ENCODE data around the gene GAS1.

Gene GAS1

DNA sequence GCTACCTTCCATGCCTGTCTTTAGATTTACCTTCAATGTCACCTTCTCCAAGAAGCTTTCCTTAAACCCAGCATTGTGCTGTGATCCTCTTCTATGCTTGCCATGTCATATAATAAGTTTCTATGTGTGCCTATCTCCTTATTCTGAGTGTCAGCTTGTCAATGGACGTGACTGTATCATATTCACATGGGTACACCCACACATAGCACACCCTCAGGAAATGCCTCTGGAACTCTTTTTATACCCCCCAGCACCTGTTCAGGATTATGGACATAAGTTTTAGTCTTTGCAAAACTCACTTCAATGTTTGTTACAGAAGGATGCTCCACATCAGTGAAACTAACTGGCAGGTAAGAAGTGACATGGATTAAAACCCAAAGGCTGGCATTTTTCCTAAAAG is 7.4 kb downstream of the GAS1 start:
- no peak for DNase-seq (ENCODE audit: low spot score)
- H3K27ac ChIP-seq = no peak overlapping the region
- TF ChIP-seq, protein P1, sequence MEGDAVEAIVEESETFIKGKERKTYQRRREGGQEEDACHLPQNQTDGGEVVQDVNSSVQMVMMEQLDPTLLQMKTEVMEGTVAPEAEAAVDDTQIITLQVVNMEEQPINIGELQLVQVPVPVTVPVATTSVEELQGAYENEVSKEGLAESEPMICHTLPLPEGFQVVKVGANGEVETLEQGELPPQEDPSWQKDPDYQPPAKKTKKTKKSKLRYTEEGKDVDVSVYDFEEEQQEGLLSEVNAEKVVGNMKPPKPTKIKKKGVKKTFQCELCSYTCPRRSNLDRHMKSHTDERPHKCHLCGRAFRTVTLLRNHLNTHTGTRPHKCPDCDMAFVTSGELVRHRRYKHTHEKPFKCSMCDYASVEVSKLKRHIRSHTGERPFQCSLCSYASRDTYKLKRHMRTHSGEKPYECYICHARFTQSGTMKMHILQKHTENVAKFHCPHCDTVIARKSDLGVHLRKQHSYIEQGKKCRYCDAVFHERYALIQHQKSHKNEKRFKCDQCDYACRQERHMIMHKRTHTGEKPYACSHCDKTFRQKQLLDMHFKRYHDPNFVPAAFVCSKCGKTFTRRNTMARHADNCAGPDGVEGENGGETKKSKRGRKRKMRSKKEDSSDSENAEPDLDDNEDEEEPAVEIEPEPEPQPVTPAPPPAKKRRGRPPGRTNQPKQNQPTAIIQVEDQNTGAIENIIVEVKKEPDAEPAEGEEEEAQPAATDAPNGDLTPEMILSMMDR (conservative IDR thresholded peaks at IDR 0.05; ENCODE audit: low read depth) = no peak
- ChIA-PET POLR2A (ENCODE audit: low non-redundant PET) (no interaction called here), CTCF (interaction anchor here (0.6 kb wide), 1 partner anchor 478 kb away, joined by 3 read pairs; no protein-coding TSS in a partner anchor)

DNA sequence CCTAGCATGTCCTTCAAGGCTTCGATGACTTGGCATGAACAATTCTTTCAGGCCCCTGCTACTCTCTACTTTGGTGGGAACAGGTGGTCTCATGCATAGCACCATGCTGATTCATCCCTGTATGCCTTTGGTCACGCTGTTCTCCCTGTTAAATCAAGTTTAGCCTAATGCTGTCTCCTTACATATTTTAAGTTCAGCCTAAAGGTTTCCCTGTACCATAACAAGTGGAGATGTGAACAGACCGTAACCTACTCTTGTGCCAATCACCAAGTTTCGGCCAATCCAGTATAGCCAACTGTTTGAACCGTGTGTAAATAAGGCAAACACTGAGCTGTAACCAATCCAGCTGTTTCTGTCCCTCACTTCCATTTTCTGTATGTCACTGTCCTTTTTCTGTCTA is 8.0 kb downstream of the GAS1 start:
- no peak overlapping the region for H3K27ac ChIP-seq
- TF ChIP-seq, protein P1 (conservative IDR thresholded peaks at IDR 0.05; ENCODE audit: low read depth) = no peak
- ChIA-PET POLR2A (ENCODE audit: low non-redundant PET) (no interaction called here), CTCF (interaction anchor here (0.5 kb wide), 1 partner anchor 302 kb away, joined by 3 read pairs; no protein-coding TSS in a partner anchor)
- DNase-seq (ENCODE audit: low spot score) = no peak

DNA sequence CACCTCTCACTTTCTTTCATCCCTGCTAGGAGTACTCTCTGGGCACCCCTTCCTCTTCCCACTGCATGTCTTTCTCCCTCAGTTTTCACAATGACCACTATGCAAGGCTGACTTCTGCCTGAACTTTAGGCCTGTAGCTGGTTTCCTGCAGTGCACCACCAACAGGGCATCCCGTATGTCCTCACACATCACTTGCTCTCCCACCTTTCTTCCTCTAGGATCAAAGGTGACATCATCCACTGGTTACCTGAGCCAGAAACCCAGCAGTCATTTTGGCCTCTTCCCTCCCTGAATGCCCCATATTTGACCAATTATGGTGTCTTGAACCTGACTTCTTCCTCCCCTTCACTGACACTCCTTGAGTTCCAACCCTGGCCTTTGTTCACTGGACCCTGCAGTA is 8.5 kb downstream of the GAS1 start:
- POLR2A ChIA-PET (ENCODE audit: low non-redundant PET) = no interaction called here
- CTCF ChIA-PET = no interaction called here
- TF ChIP-seq, protein P1 (conservative IDR thresholded peaks at IDR 0.05; ENCODE audit: low read depth) = no peak
- DNase-seq (ENCODE audit: low spot score) = no peak
- no peak overlapping the region for H3K27ac ChIP-seq

DNA sequence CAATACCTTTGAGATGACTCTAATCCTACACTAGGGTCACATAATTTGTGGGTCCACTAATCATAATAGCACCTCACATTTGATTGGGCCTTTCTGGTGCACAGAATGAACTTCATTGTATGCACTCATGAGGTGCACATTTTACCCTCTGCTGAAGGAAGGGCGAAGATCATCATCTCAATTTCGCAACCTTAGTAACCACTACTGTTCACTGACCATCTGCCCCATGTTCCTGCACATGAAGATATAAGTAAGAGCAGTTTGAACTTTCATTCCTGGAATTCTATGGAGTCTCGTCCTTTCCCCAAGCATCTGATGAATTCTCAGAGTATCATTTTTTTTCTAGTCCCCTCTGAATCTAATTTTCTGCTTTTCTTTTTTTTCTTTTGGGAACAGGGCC is 21.2 kb downstream of the GAS1 start:
- no peak for DNase-seq (ENCODE audit: low spot score)
- CTCF ChIA-PET = no interaction called here

DNA sequence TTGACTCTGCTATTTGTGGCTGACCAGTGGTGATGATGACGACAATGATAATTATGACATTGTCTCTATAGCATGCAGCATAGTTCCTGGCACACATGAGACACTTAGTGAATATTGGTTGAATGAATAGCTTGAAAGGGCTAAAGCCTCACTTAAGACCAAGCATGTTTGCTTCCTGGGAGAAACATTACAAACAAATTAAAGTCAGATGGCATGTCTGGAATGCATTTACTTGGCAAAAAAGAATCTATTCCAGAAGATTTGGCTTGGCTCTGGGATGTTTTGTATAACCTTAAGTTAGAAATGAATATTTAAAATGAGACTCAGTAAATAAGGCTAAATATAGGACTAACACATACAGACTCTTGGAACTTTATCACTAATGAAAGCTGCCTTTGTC is 21.6 kb downstream of the GAS1 start:
- TF ChIP-seq, protein P1 (conservative IDR thresholded peaks at IDR 0.05; ENCODE audit: low read depth) = no peak
- ChIA-PET POLR2A (ENCODE audit: low non-redundant PET) (no interaction called here), CTCF (no interaction called here)
- H3K27ac ChIP-seq = no peak overlapping the region
- no peak for DNase-seq (ENCODE audit: low spot score)

More for the DNA sequence above, 21.2 kb downstream of the GAS1 start:
- POLR2A ChIA-PET (ENCODE audit: low non-redundant PET) = no interaction called here
- TF ChIP-seq, protein P1 (conservative IDR thresholded peaks at IDR 0.05; ENCODE audit: low read depth) = no peak
- H3K27ac ChIP-seq = no peak overlapping the region

DNA sequence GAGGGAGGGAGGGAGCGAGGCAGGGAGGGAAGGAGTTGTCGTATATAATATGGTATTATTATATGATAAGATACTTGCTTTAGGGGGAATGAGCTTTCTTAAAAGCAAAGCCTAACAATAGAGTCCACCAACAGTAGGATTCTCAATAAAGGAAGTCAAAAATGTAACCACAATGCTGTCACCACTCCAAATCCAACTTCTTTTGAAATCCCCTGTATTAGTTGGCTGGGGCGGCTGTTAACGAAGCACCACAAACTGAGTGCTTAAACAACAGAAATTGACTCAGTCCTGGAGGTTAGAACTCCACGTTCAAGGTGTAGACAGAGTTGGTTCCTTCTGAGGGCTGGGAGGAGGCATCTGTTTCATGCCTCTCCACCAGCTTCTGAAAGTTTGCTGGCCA is 23.1 kb downstream of the GAS1 start:
- H3K27ac ChIP-seq = no peak overlapping the region
- TF ChIP-seq, protein P1 (conservative IDR thresholded peaks at IDR 0.05; ENCODE audit: low read depth) = no peak
- CTCF ChIA-PET = no interaction called here
- POLR2A ChIA-PET (ENCODE audit: low non-redundant PET) = no interaction called here
- no peak for DNase-seq (ENCODE audit: low spot score)
